ENCODE measurements around the gene MBOAT7.

GRCh38 chr19:54218960-54219661, 29.7 kb upstream of the MBOAT7 start:
- TF ChIP-seq, protein P1, sequence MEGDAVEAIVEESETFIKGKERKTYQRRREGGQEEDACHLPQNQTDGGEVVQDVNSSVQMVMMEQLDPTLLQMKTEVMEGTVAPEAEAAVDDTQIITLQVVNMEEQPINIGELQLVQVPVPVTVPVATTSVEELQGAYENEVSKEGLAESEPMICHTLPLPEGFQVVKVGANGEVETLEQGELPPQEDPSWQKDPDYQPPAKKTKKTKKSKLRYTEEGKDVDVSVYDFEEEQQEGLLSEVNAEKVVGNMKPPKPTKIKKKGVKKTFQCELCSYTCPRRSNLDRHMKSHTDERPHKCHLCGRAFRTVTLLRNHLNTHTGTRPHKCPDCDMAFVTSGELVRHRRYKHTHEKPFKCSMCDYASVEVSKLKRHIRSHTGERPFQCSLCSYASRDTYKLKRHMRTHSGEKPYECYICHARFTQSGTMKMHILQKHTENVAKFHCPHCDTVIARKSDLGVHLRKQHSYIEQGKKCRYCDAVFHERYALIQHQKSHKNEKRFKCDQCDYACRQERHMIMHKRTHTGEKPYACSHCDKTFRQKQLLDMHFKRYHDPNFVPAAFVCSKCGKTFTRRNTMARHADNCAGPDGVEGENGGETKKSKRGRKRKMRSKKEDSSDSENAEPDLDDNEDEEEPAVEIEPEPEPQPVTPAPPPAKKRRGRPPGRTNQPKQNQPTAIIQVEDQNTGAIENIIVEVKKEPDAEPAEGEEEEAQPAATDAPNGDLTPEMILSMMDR (IDR thresholded peaks at IDR 0.05; ENCODE audit: control extremely low read depth in 1 of 3, insufficient read depth in 1 of 3, low read depth in 1 of 3, low read length in 3 of 3), result no peak
- no peak for TF ChIP-seq POLR2AphosphoS5 (IDR thresholded peaks at IDR 0.05; ENCODE audit: low read depth, low read length)
- TF ChIP-seq ZNF274 (IDR thresholded peaks at IDR 0.05; ENCODE audit: borderline replicate concordance, extremely low read depth, low read length), result no peak
- TF ChIP-seq RFX5 (IDR thresholded peaks at IDR 0.05; ENCODE audit: borderline replicate concordance, low read depth, low read length), result no peak
- no peak for TF ChIP-seq GTF2F1 (IDR thresholded peaks at IDR 0.05; ENCODE audit: borderline replicate concordance, low read depth, low read length)
- TF ChIP-seq FOSL1 (IDR thresholded peaks at IDR 0.05; ENCODE audit: insufficient read depth, low read depth, low read length), result no peak
- no peak for TF ChIP-seq NANOG (IDR thresholded peaks at IDR 0.05; ENCODE audit: insufficient read depth, low read depth, low read length, poor library complexity, severe bottlenecking)
- TF ChIP-seq KDM1A (IDR thresholded peaks at IDR 0.05; ENCODE audit: borderline replicate concordance, low read length), result no peak
- no peak for TF ChIP-seq ASH2L (IDR thresholded peaks at IDR 0.05; ENCODE audit: low read length)
- no peak for TF ChIP-seq POLR2A (IDR thresholded peaks at IDR 0.05; ENCODE audit: control extremely low read depth in 1 of 2, low read depth in 2 of 2, low read length in 2 of 2)
- no peak for TF ChIP-seq BRCA1 (IDR thresholded peaks at IDR 0.05; ENCODE audit: low read depth, low read length)
